ENCODE data around the gene POTEM. TPM values are rescaled to one million over a fixed set of nuclear protein-coding genes. Genes with fewer than 3 reads are reported as not detected.
A peak's percentile ranks its signal among the peaks of the same experiment; 100 is the strongest.
"Not testable (repeated sequence)": the region's sequence is repeated elsewhere in the genome, so short reads cannot be mapped to it uniquely, and the experiment has no call there.

Gene POTEM
- total RNA-seq, result not detected

DNA sequence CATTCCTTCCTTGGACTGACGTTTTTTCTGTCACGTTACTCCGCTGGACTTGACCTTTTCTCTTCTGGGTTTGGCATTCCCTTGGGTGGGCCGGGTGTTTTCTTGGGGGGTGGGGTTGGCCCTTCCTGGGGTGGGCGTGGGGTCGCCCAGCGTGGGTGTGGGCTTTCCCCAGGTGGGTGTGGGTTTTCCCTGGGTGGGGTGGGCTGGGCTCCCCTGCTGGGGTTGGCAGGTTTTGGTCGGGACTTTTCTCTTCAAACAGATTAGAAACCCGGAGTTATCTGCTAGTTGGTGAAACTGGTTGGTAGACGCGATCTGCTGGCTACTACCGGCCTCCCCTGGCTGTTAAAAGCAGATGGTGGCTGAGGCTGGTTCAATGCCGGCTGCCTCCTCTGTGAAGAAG, at the start of gene POTEM:
TSS of gene POTEM (plus strand) at position 301 of the 400 bp plus-strand sequence. CDS start at position 353, 52 bp downstream.
- not testable (repeated sequence) for DNase-seq; H3K4me3 Mint-ChIP-seq; ATAC-seq; H3K9me3 Mint-ChIP-seq; H3K27me3 Mint-ChIP-seq (ENCODE audit: low read depth); H3K36me3 Mint-ChIP-seq (ENCODE audit: insufficient read depth); H3K4me1 Mint-ChIP-seq (ENCODE audit: low read depth)

DNA sequence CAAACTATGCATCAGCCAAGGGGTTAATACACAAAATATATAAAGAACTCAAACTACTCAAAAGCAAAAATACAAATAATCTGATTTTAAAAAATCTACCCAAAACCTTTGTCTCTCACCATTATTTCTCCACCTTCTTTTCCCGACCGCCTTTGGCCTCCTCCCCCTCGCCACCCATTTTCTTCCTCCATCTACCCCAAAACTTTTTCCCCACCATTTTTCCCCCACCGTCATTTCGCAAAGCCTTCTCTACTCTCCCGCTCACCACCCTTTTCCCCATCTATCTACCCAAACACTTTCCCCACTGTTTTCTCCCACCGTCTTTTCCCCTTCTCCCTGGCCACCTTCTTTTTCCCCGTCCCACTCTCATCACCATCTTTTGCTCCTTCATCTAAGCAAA, 48.9 kb upstream of the POTEM start:
- not testable (repeated sequence) for H3K9me3 Mint-ChIP-seq; DNase-seq; H3K27me3 Mint-ChIP-seq (ENCODE audit: low read depth); ATAC-seq; H3K4me3 Mint-ChIP-seq; H3K4me1 Mint-ChIP-seq (ENCODE audit: low read depth); H3K36me3 Mint-ChIP-seq (ENCODE audit: insufficient read depth)

DNA sequence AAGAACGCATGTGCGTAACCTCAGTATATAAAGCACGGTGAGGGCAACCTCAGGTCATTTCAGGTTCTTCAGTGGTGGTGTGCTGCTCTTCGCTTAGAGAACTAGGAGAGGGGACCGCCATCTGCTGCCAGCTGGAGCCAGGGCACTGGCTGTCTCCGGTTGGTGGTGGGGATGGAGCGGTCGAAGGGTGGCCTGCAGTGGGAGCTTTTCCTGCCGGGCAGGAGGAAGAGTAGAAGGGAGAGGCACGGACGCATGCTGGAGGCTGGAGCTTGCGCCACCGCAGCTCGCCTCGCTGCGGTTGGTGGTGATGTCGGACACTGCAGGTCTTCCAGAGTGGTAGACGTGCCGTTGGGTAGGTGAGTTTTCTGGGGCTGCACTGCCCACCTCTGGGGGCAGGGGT, 47.2 kb upstream of the POTEM start:
- not testable (repeated sequence) for H3K4me3 Mint-ChIP-seq; H3K27me3 Mint-ChIP-seq (ENCODE audit: low read depth); DNase-seq; H3K36me3 Mint-ChIP-seq (ENCODE audit: insufficient read depth); H3K4me1 Mint-ChIP-seq (ENCODE audit: low read depth); ATAC-seq; H3K9me3 Mint-ChIP-seq

DNA sequence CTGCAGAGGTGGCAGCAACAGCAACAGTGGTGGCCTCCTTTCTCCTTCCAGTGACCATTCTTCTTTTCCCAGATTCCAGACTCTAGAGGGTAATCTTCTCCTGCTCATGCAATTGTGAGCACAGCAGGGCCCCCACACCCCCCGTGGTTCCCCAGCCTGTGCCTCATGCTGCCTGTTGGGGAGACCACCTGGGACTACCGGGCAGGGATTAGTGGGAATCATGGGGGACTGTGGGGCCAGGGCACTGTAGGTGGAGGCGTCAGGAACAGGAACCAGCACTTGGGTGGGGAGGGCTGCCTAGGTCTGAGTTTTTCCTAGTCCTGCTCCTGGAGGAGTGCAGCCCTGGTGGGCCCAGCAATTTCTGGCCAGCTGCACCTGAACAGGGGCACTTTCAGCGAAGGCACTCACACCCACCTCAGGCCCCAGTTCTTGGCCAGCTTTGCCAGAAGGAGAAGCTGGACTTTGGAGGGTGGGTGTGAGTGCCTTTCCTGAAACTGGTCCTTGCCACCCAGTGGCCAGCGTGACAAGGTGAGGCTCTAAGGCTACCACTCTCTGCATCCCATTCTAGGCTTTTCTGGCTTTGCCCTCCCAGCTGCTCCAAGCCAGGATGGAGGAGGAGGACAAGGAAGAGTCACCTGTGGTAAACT, 46.1 kb upstream of the POTEM start:
- H3K4me1 Mint-ChIP-seq (ENCODE audit: low read depth); H3K36me3 Mint-ChIP-seq (ENCODE audit: insufficient read depth); H3K9me3 Mint-ChIP-seq; DNase-seq; H3K27me3 Mint-ChIP-seq (ENCODE audit: low read depth); H3K4me3 Mint-ChIP-seq: not testable (repeated sequence)
- peak in 1 of 2 donors; percentile 8 for ATAC-seq

DNA sequence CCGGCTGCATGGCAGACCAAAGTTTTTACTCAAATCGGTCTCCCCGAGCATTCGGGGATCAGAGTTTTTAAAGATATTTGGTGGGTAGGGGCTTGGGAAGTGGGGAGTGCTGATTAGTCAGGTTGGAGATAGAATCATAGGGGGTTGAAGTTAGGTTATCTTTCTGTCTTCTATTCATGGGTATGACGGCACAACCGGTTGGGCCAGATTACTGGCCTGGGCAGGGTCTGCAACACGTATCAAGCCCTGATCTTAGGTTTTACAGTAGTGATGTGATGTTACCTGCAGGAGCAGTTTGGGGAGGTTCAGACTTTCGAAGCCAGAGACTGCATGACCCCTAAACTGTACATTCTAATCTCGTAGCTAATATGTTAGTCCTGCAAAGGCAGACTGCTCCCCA, 30.4 kb upstream of the POTEM start:
- H3K4me1 Mint-ChIP-seq (ENCODE audit: low read depth); H3K9me3 Mint-ChIP-seq; H3K4me3 Mint-ChIP-seq; DNase-seq; ATAC-seq; H3K27me3 Mint-ChIP-seq (ENCODE audit: low read depth); H3K36me3 Mint-ChIP-seq (ENCODE audit: insufficient read depth): not testable (repeated sequence)

DNA sequence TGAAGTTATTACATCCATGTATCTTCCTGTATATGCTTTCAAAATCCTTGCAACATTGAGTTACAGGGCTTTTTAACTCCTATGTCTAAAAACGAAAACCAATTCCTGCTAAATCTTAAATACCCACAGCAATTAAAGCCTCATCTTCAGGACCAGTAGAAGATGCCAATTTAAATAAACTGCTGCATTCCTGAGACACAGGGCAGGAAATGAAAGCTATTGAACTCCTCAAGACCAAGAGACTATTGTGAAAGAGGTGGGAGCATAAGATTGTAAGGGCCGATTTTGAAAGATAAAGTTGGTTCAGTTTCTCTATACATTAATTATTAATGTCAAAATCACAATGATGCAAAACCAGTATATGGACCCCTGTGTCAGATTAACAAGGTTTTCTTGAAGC, 28.5 kb upstream of the POTEM start:
- not testable (repeated sequence) for H3K9me3 Mint-ChIP-seq; H3K4me3 Mint-ChIP-seq; DNase-seq; H3K4me1 Mint-ChIP-seq (ENCODE audit: low read depth); H3K36me3 Mint-ChIP-seq (ENCODE audit: insufficient read depth); ATAC-seq; H3K27me3 Mint-ChIP-seq (ENCODE audit: low read depth)

DNA sequence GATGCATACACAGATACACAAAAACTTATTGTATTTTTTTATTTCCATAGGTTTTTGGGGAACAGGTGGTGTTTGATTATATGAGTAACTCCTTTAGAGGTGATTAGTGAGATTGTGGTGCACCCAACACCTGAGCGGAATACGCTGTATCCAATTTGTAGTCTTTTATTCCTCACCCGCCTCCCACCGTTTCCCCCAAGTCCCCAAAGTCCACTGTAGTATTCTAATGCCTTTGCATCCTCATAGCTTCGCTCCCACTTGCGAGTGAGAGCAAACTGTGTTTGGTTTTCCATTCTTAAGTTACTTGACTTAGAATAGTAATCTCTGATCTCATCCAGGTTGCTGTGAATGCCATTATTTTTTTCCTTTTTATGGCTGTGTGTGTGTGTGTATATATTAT, 17.3 kb upstream of the POTEM start:
- not testable (repeated sequence) for H3K36me3 Mint-ChIP-seq (ENCODE audit: insufficient read depth); H3K27me3 Mint-ChIP-seq (ENCODE audit: low read depth); ATAC-seq; H3K4me3 Mint-ChIP-seq; H3K9me3 Mint-ChIP-seq; DNase-seq; H3K4me1 Mint-ChIP-seq (ENCODE audit: low read depth)

DNA sequence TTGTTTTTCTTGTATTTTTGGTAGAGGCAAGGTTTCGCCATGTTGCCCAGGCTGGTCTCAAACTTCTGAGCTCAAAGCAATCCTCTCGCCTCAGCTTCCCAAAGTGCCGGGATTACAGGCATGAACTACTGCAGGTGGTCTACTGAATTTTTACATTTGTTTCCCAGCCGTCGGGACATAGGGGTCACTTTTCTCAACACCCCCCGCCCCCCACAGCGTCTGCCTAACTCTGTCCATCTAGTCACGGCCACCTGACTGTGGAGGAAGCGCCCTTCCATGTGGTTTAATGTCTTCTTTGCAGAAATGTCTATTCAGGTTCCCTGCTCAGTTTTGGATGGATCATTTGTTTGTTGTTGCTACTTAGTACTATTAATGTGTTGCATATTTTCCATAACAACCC, 14.1 kb upstream of the POTEM start:
- not testable (repeated sequence) for H3K9me3 Mint-ChIP-seq; H3K36me3 Mint-ChIP-seq (ENCODE audit: insufficient read depth); H3K27me3 Mint-ChIP-seq (ENCODE audit: low read depth); H3K4me1 Mint-ChIP-seq (ENCODE audit: low read depth); H3K4me3 Mint-ChIP-seq; ATAC-seq; DNase-seq

DNA sequence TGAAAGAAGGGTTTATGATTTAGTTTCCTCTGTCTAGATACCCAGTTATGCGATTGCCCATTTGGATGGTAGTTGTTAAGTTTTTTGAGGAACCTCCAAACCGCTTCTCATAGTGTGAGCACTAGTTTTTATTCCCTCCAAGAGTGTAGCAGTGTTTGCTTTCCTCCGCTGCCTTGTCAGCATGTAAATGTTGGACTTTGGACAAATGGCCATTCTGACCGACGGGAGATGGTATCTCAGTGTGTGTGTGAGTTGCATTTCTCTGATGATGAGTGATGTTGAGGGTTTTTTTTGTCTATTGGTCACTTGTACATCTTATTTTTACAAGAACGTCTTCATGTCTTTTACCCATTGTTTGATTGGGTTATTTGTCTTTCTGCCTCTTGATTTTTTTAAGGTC, 11.4 kb upstream of the POTEM start:
- H3K9me3 Mint-ChIP-seq; DNase-seq; H3K4me1 Mint-ChIP-seq (ENCODE audit: low read depth); ATAC-seq; H3K27me3 Mint-ChIP-seq (ENCODE audit: low read depth); H3K36me3 Mint-ChIP-seq (ENCODE audit: insufficient read depth); H3K4me3 Mint-ChIP-seq: not testable (repeated sequence)

DNA sequence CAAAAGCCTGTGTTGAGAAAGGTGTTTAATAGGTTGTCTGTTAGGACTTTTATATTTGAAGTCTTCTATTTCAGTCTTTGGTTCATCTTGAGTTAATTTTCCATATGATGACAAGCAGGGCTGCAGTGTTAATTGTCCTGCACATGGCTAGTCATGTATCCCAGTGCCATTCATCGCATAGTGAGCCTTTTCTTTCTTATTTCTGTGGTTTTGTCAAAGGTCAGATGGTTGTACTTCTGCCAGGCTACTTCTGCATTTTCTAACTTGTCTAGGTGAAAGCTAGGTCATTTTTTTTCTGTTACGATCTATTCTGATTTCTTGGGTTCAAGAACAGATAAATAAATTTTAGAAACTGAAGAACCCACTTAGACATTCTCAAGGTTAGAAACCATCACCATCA, 5.7 kb upstream of the POTEM start:
- not testable (repeated sequence) for H3K36me3 Mint-ChIP-seq (ENCODE audit: insufficient read depth); H3K9me3 Mint-ChIP-seq; H3K4me3 Mint-ChIP-seq; DNase-seq; H3K27me3 Mint-ChIP-seq (ENCODE audit: low read depth); ATAC-seq; H3K4me1 Mint-ChIP-seq (ENCODE audit: low read depth)

DNA sequence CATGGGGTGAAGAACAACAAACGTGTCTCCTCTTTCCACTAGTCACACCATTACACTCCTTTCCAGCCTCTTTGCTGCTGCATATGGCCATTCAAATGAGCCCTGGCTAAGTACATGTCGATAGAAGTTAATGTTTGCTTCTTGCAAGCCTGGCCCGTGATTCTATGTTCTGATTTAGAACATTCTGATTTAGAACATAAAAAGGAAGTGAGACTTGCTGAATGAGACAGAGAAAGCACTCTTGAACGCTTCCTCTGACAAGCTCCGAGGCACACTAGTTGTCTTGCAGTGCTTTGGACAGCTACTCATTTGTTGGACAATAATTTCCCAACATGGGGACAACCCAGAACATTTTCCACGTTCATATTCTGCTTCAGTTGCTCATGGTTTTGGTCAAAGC, 5.1 kb upstream of the POTEM start:
- not testable (repeated sequence) for H3K4me3 Mint-ChIP-seq; H3K4me1 Mint-ChIP-seq (ENCODE audit: low read depth); H3K27me3 Mint-ChIP-seq (ENCODE audit: low read depth); H3K36me3 Mint-ChIP-seq (ENCODE audit: insufficient read depth); ATAC-seq; DNase-seq; H3K9me3 Mint-ChIP-seq

DNA sequence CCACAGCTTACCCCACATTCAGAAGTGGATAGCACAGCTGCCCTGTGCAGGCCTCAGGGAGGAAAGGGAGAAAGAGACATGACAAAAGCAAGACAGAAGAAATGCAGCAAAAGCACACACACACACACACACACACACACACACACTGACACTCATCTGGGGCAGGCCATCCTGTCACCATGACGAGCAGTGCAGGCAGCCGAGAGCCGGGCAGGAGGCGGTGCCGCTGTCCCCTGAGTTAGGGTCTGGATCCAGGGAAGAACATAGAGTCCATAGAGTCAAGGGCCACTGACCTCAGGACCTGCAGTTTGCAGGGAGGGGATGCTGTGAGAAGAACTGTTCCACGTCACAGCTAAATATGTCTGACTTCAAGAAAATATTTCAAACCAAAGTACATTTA, 4.0 kb upstream of the POTEM start:
- ATAC-seq, result peak in 1 of 2 donors; percentile 34
- not testable (repeated sequence) for H3K9me3 Mint-ChIP-seq; H3K4me3 Mint-ChIP-seq; H3K27me3 Mint-ChIP-seq (ENCODE audit: low read depth); H3K36me3 Mint-ChIP-seq (ENCODE audit: insufficient read depth); DNase-seq; H3K4me1 Mint-ChIP-seq (ENCODE audit: low read depth)

DNA sequence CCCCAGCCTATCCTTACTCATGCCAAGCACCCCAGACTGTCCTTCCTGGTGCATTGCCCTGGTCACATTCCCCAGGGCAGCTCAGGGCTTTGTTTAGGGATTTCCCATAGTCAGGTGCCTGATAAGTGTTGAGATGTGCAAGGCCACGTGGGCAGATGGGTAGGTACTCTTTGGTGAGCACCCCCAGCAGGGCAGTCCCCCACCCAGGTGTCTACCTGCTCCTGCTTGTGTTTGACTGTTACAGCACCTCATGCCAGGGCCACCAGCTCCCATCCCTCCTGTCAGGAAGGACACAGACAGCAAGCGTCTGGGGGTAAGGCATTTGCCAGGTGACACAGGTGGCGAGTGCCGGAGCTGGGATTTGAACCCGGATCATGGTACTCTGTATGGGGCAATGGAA, 2.4 kb upstream of the POTEM start:
- not testable (repeated sequence) for H3K27me3 Mint-ChIP-seq (ENCODE audit: low read depth); DNase-seq; H3K9me3 Mint-ChIP-seq; ATAC-seq; H3K4me1 Mint-ChIP-seq (ENCODE audit: low read depth); H3K4me3 Mint-ChIP-seq; H3K36me3 Mint-ChIP-seq (ENCODE audit: insufficient read depth)

DNA sequence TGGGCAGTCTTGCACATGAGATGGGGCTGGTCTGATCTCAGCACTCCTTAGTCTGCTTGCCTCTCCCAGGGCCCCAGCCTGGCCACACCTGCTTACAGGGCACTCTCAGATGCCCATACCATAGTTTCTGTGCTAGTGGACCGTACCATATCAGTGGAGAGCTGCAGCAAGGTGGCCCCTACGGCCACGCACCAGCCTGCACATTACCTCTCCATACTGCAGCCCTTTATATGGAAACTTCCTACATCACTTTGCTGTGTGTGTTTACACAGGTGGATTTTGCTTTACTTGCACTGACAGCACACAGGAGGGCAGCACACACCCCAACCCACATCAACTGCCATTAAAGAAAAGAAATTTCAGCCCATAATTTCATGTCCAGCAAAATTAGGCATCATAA, 35.3 kb downstream of the POTEM start:
- not testable (repeated sequence) for H3K27me3 Mint-ChIP-seq (ENCODE audit: low read depth)

DNA sequence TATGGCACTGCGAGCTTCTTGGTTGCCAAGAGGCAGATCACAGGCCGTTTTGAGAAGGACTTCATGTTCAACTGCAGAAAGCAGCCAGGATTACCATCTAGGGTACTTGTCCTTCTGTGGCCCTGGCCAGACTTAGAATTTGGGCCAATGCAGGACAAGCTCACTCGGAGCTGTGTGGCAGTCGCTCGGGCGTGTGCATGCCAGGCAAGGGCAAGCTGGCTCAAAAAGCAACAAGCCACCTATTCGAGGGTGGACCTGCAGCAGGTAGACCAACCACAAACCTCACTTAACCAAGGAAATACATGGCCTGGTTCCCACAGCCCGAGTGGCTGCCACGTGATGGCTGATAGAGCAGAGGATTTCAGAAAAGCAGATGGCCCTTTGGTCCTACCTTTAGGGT, 39.3 kb downstream of the POTEM start:
- H3K4me1 Mint-ChIP-seq (ENCODE audit: low read depth); H3K9me3 Mint-ChIP-seq; H3K36me3 Mint-ChIP-seq (ENCODE audit: insufficient read depth); DNase-seq; H3K27me3 Mint-ChIP-seq (ENCODE audit: low read depth); H3K4me3 Mint-ChIP-seq; ATAC-seq: not testable (repeated sequence)

More for the DNA sequence above, 35.3 kb downstream of the POTEM start:
- not testable (repeated sequence) for ATAC-seq; H3K9me3 Mint-ChIP-seq; DNase-seq; H3K4me3 Mint-ChIP-seq; H3K36me3 Mint-ChIP-seq (ENCODE audit: insufficient read depth); H3K4me1 Mint-ChIP-seq (ENCODE audit: low read depth)

DNA sequence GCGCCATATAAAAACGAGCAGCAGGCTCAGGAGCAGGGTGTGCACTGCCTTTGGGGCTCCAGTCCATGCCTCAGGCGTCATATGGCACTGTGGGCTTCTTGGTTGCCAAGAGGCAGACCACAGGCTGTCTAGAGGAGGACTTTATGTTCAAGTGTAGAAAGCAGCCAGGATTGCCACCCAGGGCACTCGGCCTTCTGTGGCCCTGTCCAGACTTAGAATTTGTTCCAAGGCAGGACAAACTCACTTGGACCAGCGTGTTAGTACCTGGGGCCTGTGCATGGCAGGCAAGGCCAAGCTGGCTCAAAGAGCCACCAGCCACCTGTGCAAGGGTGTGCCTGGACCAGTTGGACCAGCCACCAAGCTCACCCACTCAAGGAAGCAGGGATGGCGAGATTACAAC, 40.4 kb downstream of the POTEM start:
- not testable (repeated sequence) for ATAC-seq; H3K36me3 Mint-ChIP-seq (ENCODE audit: insufficient read depth); DNase-seq; H3K9me3 Mint-ChIP-seq; H3K27me3 Mint-ChIP-seq (ENCODE audit: low read depth); H3K4me3 Mint-ChIP-seq; H3K4me1 Mint-ChIP-seq (ENCODE audit: low read depth)

All from activated T-cell treated with anti-CD3 and anti-CD28 coated beads, Interleukin-2, amount 50 U/mL, for 4 hours (primary cell).